PC-3 (cell line): ENCODE data around the gene TEAD4. TPM values are rescaled to one million over a fixed set of nuclear protein-coding genes. Genes with fewer than 3 reads are reported as not detected.

ENCODE experiments used
- ATAC-seq: fragments of 200-7000 bp; cut with Tn5 transposase; 2 replicates; pipeline ENCODE4 v1.9.1; 2020; ENCODE audit warnings: mild to moderate bottlenecking, moderate library complexity
- BruUV-seq: library from RNA; stranded (reverse); fragments of 400-500 nt; replicated peaks from 2 replicates; lab custom pipeline; 2021; lab: Mats Ljungman, UMichigan
- CTCF ChIA-PET: fragments of 300-600 bp; sonication (Branson Sonifier 250); formaldehyde crosslinking; loops from one replicate; lab custom pipeline; 2022; ENCODE audit warnings: antibody characterized with exemption; lab: Charles Lee
- POLR2A ChIA-PET: fragments of 300-600 bp; sonication (Branson Sonifier 250); formaldehyde crosslinking; loops from one replicate; lab custom pipeline; 2022; ENCODE audit warnings: antibody characterized with exemption; ENCODE audit not compliant: unreplicated experiment; lab: Charles Lee
- DNase-seq: peaks from one replicate; pipeline ENCODE4 v3.0.0-alpha.2; 2015
- H2AFZ ChIP-seq: fragments of 300-600 bp; sonication (generic); 2 replicates; pipeline ENCODE4 v1.6.0; 2016; ENCODE audit warnings: antibody characterized with exemption, low read length
- H3F3A ChIP-seq: fragments of 300-600 bp; sonication (generic); one replicate; pipeline ENCODE4 v1.6.0; 2017; ENCODE audit warnings: antibody characterized with exemption, low read length, control low read depth, mild to moderate bottlenecking; ENCODE audit not compliant: unreplicated experiment
- H3K27ac ChIP-seq: fragments of 300-600 bp; sonication (generic); 2 replicates; pipeline ENCODE4 v1.5.1; 2016; ENCODE audit warnings: mild to moderate bottlenecking, low read length
- H3K27me3 ChIP-seq: fragments of 300-600 bp; sonication (generic); 2 replicates; pipeline ENCODE4 v1.6.1; 2016; ENCODE audit warnings: low read length, mixed read lengths
- H3K36me3 ChIP-seq: fragments of 300-600 bp; sonication (generic); 2 replicates; pipeline ENCODE4 v1.6.1; 2016; ENCODE audit warnings: low read depth, mixed run types, low read length, mixed read lengths
- H3K4me1 ChIP-seq: fragments of 300-600 bp; sonication (generic); 2 replicates; pipeline ENCODE4 v1.5.1; 2016; ENCODE audit warnings: low read length; ENCODE audit not compliant: insufficient read depth
- H3K4me2 ChIP-seq: fragments of 300-600 bp; sonication (generic); 2 replicates; pipeline ENCODE4 v1.6.0; 2016; ENCODE audit warnings: low read length
- H3K4me3 ChIP-seq: fragments of 300-600 bp; sonication (generic); 2 replicates; pipeline ENCODE4 v1.5.1; 2016; ENCODE audit warnings: mild to moderate bottlenecking, low read length, mixed read lengths
- H3K79me2 ChIP-seq: fragments of 300-600 bp; sonication (generic); 2 replicates; pipeline ENCODE4 v1.6.1; 2017; ENCODE audit warnings: low read length, mixed read lengths
- H3K9ac ChIP-seq: fragments of 300-600 bp; sonication (generic); 2 replicates; pipeline ENCODE4 v1.6.0; 2016; ENCODE audit warnings: mild to moderate bottlenecking, low read length
- H3K9me2 ChIP-seq: fragments of 300-600 bp; sonication (generic); replicated peaks from 2 replicates; pipeline ENCODE4 v1.6.1; 2016; ENCODE audit warnings: mixed run types, low read length, mixed read lengths
- H3K9me3 ChIP-seq: fragments of 300-600 bp; sonication (generic); 2 replicates; pipeline ENCODE4 v1.6.1; 2016; ENCODE audit warnings: low read length, mixed read lengths
- H4K20me1 ChIP-seq: fragments of 300-600 bp; sonication (generic); 2 replicates; pipeline ENCODE4 v1.6.1; 2016; ENCODE audit warnings: low read length, mixed read lengths
- EZH2 ChIP-seq: fragments of 300-600 bp; sonication (generic); IDR thresholded peaks from one replicate; pipeline ENCODE4 v1.6.1; 2017; ENCODE audit warnings: antibody characterized with exemption, mild to moderate bottlenecking, low read length; ENCODE audit not compliant: unreplicated experiment
- EZH2phosphoT487 ChIP-seq: fragments of 300-600 bp; sonication (generic); IDR thresholded peaks from 2 replicates; pipeline ENCODE4 v1.6.1; 2018; ENCODE audit warnings: mild to moderate bottlenecking, antibody characterized with exemption, low read length, borderline replicate concordance
- intact Hi-C: fragments of 100-400 bp; cut with micrococcal nuclease; formaldehyde crosslinking; loops from 2 replicates; pipeline ENCODE4 v1.9.0; 2023
- total RNA-seq: library from RNA; depleted of rRNA; stranded (reverse); fragments of >200 nt; gene quantifications from 2 replicates; pipeline ENCODE4 v1.2.3, GENCODE V29; 2014
- TF ChIP-seq, protein P1 (sequence below): fragments of 300-600 bp; sonication (generic); conservative IDR thresholded peaks from 2 replicates; pipeline ENCODE4 v1.5.1; 2017; ENCODE audit warnings: antibody characterized with exemption, low read depth, mild to moderate bottlenecking, low read length

Gene TEAD4
- total RNA-seq, 1 experiment from 2014 or later, result 22.3 TPM

DNA sequence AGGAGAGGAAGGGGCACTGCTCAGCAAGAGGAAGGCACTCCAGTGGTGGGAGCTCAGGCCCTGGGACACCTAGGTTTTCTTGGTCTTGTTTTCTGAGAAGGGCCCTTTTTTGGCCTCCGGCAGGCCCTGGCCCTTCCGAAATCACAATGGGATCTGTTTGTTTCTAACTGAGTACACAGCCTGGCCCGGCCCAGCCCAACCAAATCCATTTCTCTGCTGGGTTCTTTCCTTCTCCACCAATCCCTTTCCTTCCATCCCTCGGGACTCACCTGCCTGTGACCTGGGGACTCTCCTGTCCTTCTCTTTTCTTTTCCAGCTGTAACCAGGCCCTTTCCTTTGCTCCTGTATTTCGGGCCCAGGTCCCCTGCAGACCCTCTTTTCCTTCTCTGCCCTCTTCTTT, 18.6 kb downstream of the TEAD4 start:
- H3F3A ChIP-seq, result no peaks in the 10 kb centered on the region
- no peaks in the 10 kb centered on the region for H3K27me3 ChIP-seq
- no peak overlapping the region for H3K9ac ChIP-seq
- TF ChIP-seq EZH2, result no peak
- TF ChIP-seq, protein P1, sequence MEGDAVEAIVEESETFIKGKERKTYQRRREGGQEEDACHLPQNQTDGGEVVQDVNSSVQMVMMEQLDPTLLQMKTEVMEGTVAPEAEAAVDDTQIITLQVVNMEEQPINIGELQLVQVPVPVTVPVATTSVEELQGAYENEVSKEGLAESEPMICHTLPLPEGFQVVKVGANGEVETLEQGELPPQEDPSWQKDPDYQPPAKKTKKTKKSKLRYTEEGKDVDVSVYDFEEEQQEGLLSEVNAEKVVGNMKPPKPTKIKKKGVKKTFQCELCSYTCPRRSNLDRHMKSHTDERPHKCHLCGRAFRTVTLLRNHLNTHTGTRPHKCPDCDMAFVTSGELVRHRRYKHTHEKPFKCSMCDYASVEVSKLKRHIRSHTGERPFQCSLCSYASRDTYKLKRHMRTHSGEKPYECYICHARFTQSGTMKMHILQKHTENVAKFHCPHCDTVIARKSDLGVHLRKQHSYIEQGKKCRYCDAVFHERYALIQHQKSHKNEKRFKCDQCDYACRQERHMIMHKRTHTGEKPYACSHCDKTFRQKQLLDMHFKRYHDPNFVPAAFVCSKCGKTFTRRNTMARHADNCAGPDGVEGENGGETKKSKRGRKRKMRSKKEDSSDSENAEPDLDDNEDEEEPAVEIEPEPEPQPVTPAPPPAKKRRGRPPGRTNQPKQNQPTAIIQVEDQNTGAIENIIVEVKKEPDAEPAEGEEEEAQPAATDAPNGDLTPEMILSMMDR, result no peak
- no peak for TF ChIP-seq EZH2phosphoT487
- no peaks in the 10 kb centered on the region for H3K4me1 ChIP-seq
- ATAC-seq (no peak), DNase-seq (no peak)
- H3K4me3 ChIP-seq, result no peak overlapping the region
- no peaks in the 10 kb centered on the region for H3K9me2 ChIP-seq
- no TSS peak for BruUV-seq
- no peaks in the 10 kb centered on the region for H3K79me2 ChIP-seq
- no peak overlapping the region for H3K27ac ChIP-seq
- no peaks in the 10 kb centered on the region for H3K36me3 ChIP-seq
- no peak overlapping the region for H2AFZ ChIP-seq
- H3K9me3 ChIP-seq, result no peaks in the 10 kb centered on the region
- POLR2A ChIA-PET, result no interaction called here
- intact Hi-C loops, result no loop called here
- H3K4me2 ChIP-seq, result no peak overlapping the region
- no peaks in the 10 kb centered on the region for H4K20me1 ChIP-seq
- CTCF ChIA-PET, result no interaction called here

DNA sequence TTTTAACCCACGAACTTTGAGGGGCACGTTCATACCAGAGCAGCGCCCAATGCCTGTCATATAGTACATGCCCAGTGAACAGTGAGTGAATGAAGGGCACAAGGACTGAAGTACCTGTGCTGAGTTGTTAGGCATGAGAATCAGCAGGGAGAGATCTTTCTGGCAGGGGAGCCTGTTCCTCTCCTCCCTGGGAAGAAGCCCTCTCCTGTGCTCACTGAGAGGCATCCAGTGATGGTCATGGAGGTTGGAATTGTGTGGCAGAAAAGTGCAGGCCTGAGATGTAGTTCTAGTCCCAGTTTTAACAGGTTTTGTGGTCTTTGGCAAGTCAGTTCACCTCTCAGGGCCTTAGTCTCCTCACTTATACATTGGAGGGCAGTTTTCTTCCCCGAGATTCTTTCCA, 20.6 kb downstream of the TEAD4 start:
- Histone ChIP-seq H3K4me2 (no peak overlapping the region), H3K27ac (no peak overlapping the region), H3K9me2 (no peaks in the 10 kb centered on the region), H3K79me2 (no peaks in the 10 kb centered on the region), H3F3A (no peaks in the 10 kb centered on the region), H2AFZ (no peak overlapping the region), H4K20me1 (no peaks in the 10 kb centered on the region), H3K36me3 (no peaks in the 10 kb centered on the region), H3K4me1 (no peaks in the 10 kb centered on the region), H3K27me3 (no peaks in the 10 kb centered on the region), H3K4me3 (no peak overlapping the region), H3K9me3 (no peaks in the 10 kb centered on the region), H3K9ac (no peak overlapping the region)
- no peak for DNase-seq
- BruUV-seq, result no TSS peak
- ChIA-PET CTCF (no interaction called here), POLR2A (no interaction called here)
- ATAC-seq, result no peak
- TF ChIP-seq, protein P1, result no peak
- TF ChIP-seq EZH2, result no peak
- TF ChIP-seq EZH2phosphoT487, result no peak
- intact Hi-C loops, result no loop called here

DNA sequence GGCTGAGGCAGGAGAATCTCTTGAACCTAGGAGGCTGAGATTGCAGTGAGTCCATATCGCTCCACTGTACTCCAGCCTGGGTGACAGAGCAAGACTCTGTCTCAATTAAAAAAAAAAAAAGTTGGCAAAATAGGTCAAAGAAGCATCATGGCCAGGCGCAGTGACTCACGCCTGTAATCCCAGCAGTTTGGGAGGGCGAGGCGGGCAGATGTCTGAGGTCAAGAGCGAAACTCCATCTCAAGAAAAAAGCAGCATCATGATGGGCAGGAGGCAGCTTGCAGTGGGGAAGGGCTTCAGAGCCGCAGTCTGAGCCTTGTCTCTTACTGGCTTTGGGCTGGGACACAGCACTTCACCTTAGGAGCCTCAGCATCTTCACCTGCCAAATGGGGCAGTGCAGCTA, 21.4 kb downstream of the TEAD4 start:
- Histone ChIP-seq H2AFZ (no peak overlapping the region), H3K9me3 (no peaks in the 10 kb centered on the region), H3K27me3 (no peaks in the 10 kb centered on the region), H4K20me1 (no peaks in the 10 kb centered on the region), H3K36me3 (no peaks in the 10 kb centered on the region), H3K9me2 (no peaks in the 10 kb centered on the region), H3K4me2 (no peak overlapping the region), H3K4me3 (no peak overlapping the region), H3K27ac (no peak overlapping the region), H3F3A (no peaks in the 10 kb centered on the region), H3K79me2 (no peaks in the 10 kb centered on the region), H3K4me1 (no peaks in the 10 kb centered on the region), H3K9ac (no peak overlapping the region)
- DNase-seq (no peak), ATAC-seq (no peak)
- CTCF ChIA-PET, result no interaction called here
- TF ChIP-seq, protein P1, result no peak
- TF ChIP-seq EZH2 (no peak), EZH2phosphoT487 (no peak)
- POLR2A ChIA-PET, result no interaction called here
- no TSS peak for BruUV-seq
- intact Hi-C loops, result no loop called here
